Fibroblast of skin of left biceps (primary cell): Measurements from ENCODE around the gene CCR9.

Experiments
- DNase-seq, 2 experiments: peaks; one replicate each; pipeline ENCODE4 v3.0.0-alpha.2; 2013; ENCODE audit warnings: low read depth in 2 of 2

CCR9 gene

DNA sequence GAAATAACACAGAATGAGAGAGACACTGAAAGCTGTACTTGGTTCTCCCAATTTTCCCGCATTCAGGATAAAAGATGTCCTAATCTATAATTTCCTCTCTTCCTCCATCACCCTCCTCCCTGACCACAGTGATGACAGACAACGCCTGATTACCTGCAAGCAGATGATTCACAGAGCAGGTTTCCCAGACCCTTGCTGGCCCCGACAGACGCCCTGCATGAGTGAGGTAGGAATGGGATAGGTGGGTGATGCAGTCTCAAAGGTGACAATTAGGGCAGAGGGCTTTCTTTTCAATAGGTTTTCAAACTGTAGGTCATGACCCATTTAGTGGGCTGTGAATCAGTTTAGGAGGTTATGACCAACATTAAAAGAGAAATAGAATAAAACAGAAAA is 51.7 kb downstream of the CCR9 start:
- no peak for DNase-seq

DNA sequence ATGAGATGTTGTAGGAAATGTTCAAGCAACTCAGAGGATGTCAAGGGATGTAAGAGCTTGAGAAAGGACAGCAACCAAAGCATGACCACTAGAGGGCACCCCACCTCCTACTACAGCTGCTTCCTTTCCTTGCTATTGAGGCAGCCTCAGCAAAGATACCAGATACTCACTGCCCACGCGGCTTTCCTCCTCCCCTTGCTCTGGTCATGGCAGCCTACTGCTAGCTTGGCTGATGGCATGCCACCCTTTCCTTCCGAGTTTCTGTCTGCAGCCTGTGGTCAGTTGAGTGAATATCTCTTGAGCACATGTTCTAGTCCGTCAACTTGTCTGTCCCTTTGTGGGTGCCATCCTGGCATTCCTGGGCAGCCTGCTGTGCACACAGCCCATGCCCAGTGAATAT is 52.5 kb downstream of the CCR9 start:
- peak; percentile 54 to 56 for DNase-seq

DNA sequence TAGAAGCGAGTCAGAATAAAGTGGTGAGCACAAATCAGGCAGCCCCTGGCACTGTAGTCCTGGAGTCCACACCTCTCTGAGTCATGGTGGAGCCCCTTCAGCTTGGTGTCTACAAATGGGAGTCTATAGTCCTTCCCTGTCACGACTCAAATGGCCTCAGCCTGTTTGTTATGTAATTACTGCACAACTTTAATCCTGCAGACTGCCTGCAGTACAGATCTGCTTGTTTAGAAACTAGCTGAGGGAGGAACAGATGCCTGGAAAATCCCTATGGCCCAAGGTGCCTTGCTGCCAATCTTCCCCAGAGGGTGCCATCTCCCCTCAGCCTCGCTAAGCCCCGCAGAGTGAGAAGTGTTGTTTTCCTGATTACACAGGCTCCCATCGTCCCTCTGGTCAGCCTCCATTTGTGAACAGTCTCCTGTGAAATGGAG is 53.0 kb downstream of the CCR9 start:
- no peak for DNase-seq

DNA sequence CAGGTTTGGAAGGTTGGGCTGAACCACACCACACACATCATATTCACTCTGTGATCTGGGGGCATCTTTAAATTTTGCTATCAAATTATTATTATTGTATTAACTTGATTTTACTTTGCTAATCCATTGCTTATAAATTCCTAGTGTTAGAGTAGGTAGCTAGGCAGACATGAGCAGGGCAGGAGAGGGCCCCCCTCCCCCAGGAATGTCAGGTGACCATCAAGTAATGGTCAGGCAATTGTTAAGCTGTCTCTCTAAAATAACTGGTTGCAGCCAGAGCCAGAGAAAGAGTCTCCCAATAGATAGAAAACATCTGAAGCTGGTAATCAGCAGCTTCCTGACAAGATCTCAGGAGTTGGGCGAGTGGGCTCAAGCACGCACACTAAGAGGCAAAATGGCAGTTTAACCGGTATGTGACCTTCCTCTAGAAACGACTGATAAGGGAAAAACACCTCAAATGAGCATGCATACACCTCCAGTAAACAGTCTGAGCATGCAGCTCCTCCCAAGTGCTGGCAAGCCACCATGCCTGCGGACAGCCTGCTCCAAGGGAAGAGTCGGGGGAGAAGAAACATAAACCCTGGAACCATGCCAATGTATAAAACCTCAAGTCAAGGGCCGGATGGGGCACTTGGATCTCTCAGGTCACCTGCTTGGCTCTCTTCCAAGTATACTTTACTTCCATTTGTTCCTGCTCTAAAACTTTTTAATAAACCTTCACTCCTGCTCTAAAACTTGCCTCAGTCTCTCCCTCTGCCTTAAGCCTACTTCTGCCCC is 53.8 kb downstream of the CCR9 start:
- no peak for DNase-seq

DNA sequence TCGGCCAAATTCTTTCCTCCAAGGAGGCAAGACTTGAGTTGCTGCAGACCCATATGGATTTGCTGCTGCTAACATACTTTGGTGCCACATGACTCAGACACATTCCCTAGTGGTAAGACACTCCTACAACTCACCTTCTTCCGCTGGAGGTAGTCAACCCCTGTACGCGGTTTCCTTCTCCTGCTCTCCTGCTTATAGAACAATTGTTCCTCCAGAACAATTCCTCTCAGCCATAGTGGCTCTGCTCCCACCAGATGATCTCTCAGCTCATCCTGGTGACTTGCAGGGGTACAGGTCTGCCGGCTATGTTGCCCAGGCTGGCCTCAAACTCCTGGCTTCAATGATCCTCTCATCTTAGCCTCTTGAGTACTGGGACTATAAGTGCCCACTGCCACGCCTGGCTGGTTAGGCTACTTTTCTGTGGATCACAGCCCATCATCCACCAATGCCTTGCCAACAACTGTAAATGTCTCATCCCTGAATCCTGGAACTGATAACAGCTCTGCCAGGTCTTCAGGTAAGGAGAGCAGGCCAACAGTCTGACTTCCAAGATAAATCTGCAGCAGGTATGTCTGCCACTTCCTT is 54.5 kb downstream of the CCR9 start:
- no peak for DNase-seq

DNA sequence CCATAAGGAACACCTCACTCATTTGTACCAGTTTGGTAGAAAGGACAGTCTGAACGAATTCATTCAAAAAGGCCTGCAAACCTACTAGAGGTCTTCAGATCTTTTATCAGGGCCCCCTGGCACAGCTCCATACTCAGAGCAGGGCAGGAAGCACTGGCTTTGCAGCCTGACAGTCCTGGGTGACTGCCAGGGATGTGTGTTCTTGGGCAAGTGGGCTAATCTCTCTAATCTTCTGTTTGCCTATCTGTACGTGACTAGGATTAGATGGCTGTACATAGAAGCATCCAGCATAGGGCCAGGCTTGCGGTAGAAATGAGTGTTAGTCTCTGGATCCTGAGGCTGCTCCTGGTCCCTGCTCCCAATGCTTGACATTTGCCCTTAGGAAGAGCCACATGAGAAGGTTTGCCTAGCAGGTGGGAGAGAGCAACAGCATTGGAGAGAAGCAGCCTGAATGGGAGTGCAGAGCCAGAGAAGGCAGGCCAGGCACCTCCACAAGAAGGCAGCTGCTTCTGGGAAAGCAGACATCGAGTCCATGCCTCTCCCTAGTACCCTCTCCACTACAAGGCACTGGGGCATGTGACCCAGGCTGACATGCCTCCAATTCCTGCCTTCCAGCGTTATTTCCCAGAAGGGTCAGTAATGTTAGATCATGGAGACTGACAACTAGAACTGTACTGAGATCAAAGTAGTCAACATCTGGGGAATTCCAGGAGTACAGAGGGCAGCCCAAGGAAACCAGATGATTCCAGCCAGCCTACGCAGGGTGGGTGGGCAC is 55.9 kb downstream of the CCR9 start:
- no peak for DNase-seq

DNA sequence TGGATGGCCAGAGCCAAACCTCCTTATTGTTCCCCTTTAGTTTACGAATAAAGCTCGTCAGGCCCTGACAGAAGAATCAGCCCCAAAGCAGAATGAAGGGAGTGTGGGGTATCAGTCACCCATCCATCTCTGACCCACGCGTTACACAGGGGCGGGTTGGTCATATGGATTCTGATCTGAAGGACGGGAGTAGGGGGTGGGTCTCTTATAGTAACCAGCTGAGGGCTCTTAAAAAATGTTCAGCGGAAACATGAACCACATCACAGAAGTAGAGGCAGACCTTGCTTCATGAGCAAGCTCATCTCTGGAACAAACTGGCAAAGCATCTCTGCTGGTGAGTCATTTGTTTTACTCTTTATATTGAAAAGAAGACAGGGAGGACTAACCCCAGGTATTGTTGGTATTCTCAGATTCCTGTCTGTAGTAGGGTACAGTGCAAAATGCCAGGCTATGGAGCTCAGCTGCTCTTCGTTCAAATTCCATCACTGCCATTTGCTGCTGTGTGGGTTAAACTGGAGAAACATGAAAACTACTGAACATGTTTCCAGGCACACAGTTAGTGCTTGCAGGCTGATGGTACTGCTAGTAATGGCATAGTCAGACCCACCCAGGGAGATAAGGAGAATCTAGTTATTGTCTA is 57.0 kb downstream of the CCR9 start, which contains the start of gene CXCR6:
Gene CXCR6 (plus strand): TSS at position 258 of the 640 bp plus-strand sequence. CDS start 3,018 bp downstream, outside the sequence.
- no peak for DNase-seq

DNA sequence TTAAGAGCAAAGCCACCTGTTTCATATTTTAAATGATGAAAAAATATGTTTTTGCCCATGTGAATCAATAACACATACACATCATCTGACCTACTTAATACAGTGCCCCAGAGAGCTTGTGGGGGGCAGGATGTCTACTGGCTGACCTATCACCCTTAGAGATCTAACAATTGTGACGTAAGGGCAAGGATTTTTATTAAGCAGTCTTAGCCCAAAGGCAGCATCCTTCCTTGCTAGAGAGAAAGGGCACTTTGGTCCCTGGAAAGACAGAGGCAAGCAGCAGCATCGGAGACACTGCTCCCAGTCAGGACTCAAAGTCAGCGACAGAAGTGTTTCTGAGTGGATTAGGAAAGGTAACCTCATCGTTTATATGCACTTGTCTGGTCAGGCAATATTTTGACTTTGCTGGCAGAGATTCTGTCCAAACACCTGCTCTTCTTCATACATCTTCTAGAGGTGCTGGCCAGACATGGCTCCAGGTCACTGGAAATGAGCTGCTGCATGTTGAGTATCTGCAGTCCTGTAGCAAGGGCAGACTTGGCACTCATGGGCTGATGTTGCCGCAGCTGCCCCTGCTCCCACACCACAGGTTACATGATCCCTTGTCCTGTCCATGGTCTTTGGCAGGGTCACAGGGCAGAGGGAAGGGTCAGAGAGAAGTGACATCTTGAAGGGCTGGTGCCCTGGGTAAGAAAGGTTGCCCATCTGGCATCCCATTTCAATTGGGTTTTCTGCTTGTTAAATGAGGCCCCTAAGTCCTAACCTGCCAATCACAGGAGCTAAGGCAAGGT is 58.7 kb downstream of the CCR9 start:
- DNase-seq: no peak

DNA sequence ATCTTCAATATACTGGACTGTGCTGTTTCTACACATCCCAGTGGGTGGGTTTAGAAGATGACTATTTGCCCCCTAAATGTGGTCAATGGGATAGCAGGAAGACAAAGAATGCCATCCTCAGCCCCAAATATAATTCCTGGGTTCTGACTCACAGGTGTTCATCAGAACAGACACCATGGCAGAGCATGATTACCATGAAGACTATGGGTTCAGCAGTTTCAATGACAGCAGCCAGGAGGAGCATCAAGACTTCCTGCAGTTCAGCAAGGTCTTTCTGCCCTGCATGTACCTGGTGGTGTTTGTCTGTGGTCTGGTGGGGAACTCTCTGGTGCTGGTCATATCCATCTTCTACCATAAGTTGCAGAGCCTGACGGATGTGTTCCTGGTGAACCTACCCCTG is 60.0 kb downstream of the CCR9 start:
- no peak for DNase-seq

DNA sequence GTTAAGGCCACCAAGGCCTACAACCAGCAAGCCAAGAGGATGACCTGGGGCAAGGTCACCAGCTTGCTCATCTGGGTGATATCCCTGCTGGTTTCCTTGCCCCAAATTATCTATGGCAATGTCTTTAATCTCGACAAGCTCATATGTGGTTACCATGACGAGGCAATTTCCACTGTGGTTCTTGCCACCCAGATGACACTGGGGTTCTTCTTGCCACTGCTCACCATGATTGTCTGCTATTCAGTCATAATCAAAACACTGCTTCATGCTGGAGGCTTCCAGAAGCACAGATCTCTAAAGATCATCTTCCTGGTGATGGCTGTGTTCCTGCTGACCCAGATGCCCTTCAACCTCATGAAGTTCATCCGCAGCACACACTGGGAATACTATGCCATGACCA is 60.5 kb downstream of the CCR9 start:
- DNase-seq: no peak

DNA sequence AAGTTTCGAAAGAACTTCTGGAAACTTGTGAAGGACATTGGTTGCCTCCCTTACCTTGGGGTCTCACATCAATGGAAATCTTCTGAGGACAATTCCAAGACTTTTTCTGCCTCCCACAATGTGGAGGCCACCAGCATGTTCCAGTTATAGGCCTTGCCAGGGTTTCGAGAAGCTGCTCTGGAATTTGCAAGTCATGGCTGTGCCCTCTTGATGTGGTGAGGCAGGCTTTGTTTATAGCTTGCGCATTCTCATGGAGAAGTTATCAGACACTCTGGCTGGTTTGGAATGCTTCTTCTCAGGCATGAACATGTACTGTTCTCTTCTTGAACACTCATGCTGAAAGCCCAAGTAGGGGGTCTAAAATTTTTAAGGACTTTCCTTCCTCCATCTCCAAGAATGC is 61.0 kb downstream of the CCR9 start:
- no peak for DNase-seq

DNA sequence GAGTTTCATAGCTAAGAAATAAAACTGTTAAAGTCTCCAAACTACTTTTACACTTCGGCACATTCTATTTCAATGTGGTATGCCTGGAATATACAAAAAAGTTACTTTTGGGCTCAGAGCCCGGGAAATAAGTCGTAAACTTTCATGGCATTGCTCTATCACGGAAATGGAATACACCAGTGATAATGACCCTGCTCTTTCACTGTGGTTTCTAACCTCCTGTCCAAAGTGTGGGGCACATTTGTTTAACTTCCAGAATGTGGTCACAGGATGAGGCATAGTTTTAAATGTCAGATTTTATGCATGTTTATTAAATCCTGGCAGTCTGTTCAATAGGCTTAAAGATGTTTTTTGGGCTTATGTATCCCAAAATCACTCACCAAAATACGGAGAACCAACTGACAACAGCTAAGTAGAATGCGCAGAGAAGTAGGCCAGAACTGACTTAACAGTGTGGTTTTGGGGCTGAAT is 62.0 kb downstream of the CCR9 start:
- peak; percentile 57 to 61 for DNase-seq

DNA sequence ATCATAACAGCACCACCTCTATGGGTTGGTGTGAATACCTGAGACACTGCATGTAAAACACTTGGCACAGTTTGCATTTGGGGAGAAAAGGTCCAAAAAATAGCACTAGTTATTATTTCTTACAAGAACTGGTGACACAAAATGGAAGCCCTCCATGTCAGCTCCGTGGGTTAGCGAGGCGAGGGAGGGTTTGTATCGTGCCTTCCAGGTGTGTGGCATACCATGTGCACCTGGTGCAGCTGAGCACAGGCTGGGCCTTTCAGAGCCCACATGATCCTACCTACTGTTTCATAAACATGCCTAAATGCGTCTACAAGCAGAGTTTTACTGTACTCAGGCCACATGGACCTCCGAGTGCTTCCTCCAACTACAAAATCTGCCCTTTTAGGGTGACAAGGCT is 62.5 kb downstream of the CCR9 start:
- no peak for DNase-seq

DNA sequence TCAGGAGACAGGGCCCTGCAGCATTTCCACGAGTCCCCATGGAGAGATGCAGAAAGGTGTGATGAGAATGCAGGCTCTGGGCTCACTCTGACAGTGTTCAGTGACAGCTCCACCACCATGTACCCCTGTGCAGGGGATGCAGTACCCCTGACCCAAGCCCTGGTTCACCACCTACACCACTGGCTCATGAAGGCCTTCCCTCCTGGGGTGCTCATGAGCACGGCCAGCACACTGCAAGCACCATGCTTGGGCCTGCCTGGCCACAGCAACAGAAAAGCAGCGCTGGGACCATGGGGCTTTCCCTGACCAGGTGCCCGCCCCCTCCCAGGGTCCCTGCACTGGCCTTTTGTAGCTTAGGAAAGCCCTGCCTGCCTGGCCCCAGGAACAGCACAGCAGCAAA is 63.1 kb downstream of the CCR9 start:
- DNase-seq: no peak

DNA sequence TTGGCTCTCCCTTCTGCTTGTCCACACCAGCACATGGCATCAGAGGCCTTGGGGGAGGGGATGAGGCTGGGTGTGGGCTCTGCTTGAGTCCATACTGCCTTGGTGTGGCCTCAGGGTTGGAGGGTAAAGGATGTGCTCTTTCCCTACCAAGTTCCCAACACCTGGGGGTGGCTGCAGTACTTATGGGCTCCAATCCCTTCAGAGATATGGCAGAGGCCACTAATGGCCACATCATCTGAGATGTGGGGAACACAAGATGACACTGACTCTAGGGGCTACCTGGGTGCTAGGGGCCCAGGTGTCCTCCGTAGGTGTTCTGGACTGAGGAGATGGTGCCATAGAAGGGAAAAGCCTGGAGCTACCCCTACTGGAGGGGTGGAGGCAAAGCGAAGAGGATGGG is 63.8 kb downstream of the CCR9 start:
- DNase-seq: no peak

DNA sequence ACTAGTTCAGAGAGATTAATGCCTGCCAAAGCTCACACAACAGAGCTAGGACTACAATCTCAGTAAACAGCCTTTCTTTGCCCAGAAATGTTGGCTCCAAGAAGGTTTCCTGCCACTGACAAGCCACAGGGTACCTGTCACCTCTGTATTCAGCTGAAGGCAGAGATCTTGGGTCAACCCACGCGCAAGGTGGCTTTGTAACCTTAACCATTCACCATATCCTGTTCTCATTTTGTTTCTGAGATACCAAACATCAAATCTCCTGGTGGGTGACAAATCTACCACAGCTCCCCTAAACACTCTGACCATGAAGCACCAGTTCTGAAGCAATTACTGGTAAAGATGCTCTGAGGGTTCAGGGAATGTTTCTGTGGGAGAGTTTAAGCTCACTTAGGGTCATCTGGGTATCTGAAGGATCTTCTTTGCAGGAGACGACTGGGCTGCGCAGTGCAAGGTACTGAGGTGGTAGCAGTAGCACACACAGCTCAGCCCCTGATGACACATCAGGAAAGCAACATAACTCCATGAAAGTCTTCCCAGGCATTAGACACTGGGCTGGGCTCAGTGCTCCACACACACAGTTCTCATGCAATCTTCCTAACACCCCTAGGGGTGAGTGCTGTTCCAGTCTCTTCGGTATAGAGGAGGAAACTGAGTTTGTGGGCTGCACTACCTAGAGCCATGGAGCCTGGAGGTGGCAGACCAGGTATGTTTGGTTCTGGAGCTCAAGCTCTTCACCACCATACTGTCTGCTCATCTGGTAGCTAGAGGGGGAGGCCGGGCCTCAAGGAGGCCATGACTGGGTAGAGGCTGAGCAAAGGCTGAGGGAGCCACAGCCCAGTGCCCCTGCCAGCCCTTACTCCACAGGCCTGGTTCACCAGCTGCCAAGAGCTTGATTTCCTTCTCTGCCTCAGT is 64.6 kb downstream of the CCR9 start:
- DNase-seq: no peak

DNA sequence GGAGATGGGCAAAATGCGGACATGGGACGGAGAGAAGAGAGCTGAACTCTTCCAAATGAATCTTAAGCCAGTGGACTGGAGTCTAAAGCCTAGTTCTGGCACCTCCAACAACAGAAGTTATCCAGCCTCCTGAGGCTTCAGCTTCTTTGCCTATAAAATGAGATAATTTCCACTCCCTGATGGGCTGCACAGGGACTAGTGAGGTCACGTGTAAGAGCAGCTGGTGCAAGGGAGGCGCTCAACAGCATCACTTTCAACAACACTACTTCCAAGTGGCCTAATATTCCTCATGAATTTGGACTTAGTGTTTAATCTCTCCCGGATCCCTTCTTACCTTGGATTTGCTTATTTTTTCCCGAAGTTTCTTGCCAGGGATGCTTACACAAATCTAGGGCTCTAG is 65.6 kb downstream of the CCR9 start:
- DNase-seq: no peak

DNA sequence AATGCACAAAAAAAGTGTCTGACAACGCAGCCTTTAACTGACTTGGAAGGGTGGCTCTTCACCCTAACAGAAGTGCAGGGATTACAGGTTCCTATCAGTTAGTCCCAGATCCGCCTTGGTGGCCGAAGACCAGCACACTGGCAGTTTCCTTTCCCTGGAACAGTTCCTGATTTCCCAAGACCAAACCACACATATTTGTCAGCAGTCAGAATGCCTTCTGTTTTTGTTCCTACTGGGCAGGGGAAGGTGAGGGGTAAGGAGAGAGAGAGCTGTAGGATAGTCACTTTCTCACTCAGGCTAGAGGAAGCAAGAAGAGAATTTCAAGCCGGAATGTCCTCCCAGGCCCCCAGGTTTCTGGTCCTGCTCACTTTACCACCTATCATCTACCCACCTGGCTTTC is 66.1 kb downstream of the CCR9 start:
- no peak for DNase-seq
